ENCODE measurements around the gene FAM13C. TPM values are rescaled to one million over a fixed set of nuclear protein-coding genes. Genes with fewer than 3 reads are reported as not detected.

FAM13C gene
- total RNA-seq, 1 donor from 2014 or later: 31.8 TPM

DNA sequence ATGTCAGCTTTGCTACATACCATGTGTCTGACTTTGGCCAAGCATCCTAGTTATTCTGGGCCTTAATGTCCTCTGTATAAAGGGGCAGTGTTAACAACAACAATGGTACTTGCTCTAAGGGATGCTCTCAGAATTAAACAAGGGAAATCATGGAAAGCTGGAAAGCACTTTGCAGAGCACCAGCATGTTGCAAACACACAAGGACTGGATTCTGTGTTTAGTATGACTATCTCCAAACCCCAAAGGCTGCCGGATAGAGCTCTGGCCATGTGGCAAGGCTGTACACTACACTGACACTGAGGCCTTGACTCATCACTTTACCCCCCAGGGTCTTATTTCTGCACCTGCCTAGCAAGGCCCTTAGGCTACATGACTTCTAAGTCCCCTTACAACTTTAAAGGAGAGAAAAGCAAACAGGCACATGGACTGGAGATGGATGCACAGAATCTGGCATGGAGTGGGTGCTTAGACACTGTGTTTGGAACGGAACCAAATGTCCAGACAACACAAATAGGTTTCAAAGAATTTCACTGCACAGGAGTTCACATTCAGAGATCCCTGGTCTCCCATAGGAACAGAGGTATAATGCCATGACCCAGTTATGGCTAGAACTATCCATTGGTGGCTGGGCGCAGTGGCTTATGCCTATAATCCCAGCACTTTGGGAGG lies 74.6 kb downstream of the FAM13C start:
- Histone ChIP-seq H3K9ac (ENCODE audit: low read depth in 1 of 3, low read length in 3 of 3) (no peak overlapping the region), H3K27me3 (ENCODE audit: control insufficient read depth in 3 of 3, insufficient read depth in 3 of 3, low read length in 3 of 3) (no peaks in the 10 kb centered on the region), H3K4me3 (ENCODE audit: low read length in 3 of 3) (no peak overlapping the region), H3K9me3 (ENCODE audit: control insufficient read depth in 3 of 3, low read length in 3 of 3) (no peaks in the 10 kb centered on the region), H3K4me1 (ENCODE audit: control insufficient read depth in 3 of 3, insufficient read depth in 3 of 3, low read length in 3 of 3) (peaks cover 34% of the 10 kb centered on the region in 3 donors), H3K36me3 (ENCODE audit: control insufficient read depth in 3 of 3, insufficient read depth in 3 of 3, low read length in 3 of 3) (peaks cover 0 to 5% (median 0%) of the 10 kb centered on the region in 3 donors), H3K27ac (ENCODE audit: low read depth, low read length) (no peak overlapping the region)

DNA sequence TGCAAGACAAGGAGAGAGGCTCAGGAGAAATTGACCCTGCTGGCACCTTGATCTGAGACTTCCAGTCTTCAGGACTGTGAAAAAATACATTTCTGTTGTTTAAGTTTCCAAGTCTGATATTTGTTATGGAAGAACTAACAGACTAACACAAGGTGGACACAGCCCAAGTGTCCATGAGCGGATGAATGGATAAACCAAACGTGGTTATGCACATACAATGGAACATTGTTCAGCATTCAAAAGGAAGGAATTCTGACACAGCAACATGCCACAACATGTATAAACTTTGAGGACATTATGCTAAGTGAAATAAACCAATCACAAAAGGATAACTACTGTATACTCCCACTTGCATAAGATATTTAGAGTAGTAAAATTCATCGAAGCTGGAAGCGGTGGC lies 76.5 kb downstream of the FAM13C start:
- Histone ChIP-seq H3K4me1 (ENCODE audit: control insufficient read depth in 3 of 3, insufficient read depth in 3 of 3, low read length in 3 of 3) (peaks cover 34% of the 10 kb centered on the region in 3 donors), H3K36me3 (ENCODE audit: control insufficient read depth in 3 of 3, insufficient read depth in 3 of 3, low read length in 3 of 3) (peaks cover 0 to 5% (median 2%) of the 10 kb centered on the region in 3 donors), H3K27ac (ENCODE audit: low read depth, low read length) (no peak overlapping the region)

DNA sequence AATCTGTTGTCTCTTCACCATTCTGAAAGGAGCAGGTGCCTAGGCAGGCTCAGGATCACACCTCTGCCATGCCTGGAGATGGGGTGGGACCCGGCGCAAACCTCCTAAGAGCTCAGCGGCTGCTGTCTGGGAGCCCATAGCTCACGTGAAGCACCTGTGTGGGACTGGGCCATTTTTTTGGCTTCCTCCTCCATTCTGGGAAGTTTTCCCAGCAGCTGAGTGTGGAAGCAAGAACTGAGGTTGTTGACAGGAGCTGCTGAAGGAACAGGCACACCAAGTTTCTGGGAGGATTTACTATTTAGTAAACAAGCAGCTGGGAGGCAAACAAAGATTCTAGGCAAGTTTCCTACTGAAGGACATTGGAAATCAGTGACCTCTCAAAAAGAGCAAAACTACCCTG lies 77.3 kb downstream of the FAM13C start:
- H3K27me3 ChIP-seq (ENCODE audit: control insufficient read depth in 3 of 3, insufficient read depth in 3 of 3, low read length in 3 of 3): no peaks in the 10 kb centered on the region
- H3K4me1 ChIP-seq (ENCODE audit: control insufficient read depth in 3 of 3, insufficient read depth in 3 of 3, low read length in 3 of 3): peaks cover 37 to 40% (median 37%) of the 10 kb centered on the region in 3 donors
- peak overlapping the region in 1 of 3 donors; percentile 48 for H3K4me3 ChIP-seq (ENCODE audit: low read length in 3 of 3)
- no peaks in the 10 kb centered on the region for H3K9me3 ChIP-seq (ENCODE audit: control insufficient read depth in 3 of 3, low read length in 3 of 3)
- H3K9ac ChIP-seq (ENCODE audit: low read depth in 1 of 3, low read length in 3 of 3): no peak overlapping the region
- H3K27ac ChIP-seq (ENCODE audit: low read depth, low read length): peak overlapping the region; percentile 46
- peaks cover 0 to 5% (median 2%) of the 10 kb centered on the region in 3 donors for H3K36me3 ChIP-seq (ENCODE audit: control insufficient read depth in 3 of 3, insufficient read depth in 3 of 3, low read length in 3 of 3)

More for the DNA sequence above, 76.5 kb downstream of the FAM13C start:
- Histone ChIP-seq H3K4me3 (ENCODE audit: low read length in 3 of 3) (no peak overlapping the region), H3K9ac (ENCODE audit: low read depth in 1 of 3, low read length in 3 of 3) (no peak overlapping the region), H3K27me3 (ENCODE audit: control insufficient read depth in 3 of 3, insufficient read depth in 3 of 3, low read length in 3 of 3) (no peaks in the 10 kb centered on the region), H3K9me3 (ENCODE audit: control insufficient read depth in 3 of 3, low read length in 3 of 3) (no peaks in the 10 kb centered on the region)

DNA sequence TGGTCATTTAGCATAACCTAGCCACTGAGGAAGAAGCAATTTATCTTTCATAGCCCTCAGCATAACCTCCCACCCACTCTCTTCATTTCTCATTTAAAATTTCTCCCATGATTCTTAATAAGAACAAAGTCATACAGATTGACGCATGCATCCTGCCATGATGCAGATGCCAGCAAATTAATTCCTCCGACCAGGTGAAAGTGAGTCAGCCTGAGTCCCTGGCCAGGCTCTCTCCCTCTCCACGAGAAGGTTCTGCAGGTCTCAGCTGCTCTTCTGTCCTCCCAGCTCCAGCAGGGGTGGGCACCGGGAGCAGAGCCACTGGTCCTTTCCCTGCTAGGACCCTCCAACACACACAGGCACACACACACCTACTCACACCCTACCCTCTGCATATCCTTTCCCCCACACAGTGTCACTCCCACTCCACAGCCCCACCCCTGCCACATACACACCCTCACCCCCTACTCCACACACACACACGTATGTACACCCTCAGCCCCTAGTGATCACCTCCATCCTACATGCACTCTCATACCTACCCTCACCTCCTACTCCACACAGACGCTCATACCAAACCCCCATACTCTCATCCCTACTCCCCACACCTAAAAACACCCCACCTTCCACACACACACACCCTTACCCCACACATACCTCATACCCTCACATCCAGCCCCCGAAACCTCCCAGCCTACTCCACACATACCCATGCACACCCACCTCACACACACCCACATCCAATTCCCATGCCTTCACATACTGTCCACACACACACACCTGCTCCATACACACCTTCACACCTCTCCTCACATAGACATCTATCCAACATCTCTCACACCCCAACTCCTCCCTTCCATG lies 78.0 kb downstream of the FAM13C start:
- Histone ChIP-seq H3K27ac (ENCODE audit: low read depth, low read length) (peak overlapping the region; percentile 46), H3K36me3 (ENCODE audit: control insufficient read depth in 3 of 3, insufficient read depth in 3 of 3, low read length in 3 of 3) (peaks cover 0 to 5% (median 2%) of the 10 kb centered on the region in 3 donors), H3K4me3 (ENCODE audit: low read length in 3 of 3) (peak overlapping the region in 2 of 3 donors; percentile 24 to 48), H3K27me3 (ENCODE audit: control insufficient read depth in 3 of 3, insufficient read depth in 3 of 3, low read length in 3 of 3) (no peaks in the 10 kb centered on the region), H3K9ac (ENCODE audit: low read depth in 1 of 3, low read length in 3 of 3) (peak overlapping the region in 1 of 3 donors; percentile 52), H3K9me3 (ENCODE audit: control insufficient read depth in 3 of 3, low read length in 3 of 3) (no peaks in the 10 kb centered on the region), H3K4me1 (ENCODE audit: control insufficient read depth in 3 of 3, insufficient read depth in 3 of 3, low read length in 3 of 3) (peaks cover 42 to 47% (median 44%) of the 10 kb centered on the region in 3 donors)

DNA sequence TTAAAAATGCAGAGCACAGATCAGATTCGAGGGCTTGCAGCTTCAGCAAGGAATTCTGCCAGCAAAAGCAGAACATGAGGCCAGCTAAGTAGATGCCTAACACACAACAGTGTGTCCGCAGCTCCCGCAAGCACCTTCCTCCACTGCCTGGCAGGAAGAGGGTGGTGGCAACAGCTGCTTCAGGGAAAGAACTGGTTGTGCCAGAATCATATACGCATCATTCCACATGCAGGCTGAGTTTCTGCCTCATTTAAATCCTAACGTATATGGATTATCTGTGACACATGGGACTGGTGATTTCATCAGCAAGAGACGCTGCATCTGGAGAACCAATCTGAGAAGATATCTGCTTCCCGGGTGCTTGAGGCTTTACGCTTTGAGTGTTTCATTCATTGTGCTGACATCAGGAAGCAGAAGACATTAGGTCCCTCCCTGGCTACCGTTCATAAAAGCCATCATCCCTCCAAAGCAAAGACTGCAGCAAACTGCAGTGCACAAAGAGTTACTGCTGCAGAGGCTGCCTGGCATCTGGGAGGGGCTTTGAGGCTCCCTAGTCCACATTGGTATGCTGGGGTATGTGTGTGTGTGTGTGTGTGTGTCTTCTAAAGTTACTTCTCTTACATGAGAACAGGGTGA lies 78.8 kb downstream of the FAM13C start:
- Histone ChIP-seq H3K9ac (ENCODE audit: low read depth in 1 of 3, low read length in 3 of 3) (peak overlapping the region in 2 of 3 donors; percentile 10 to 52), H3K27ac (ENCODE audit: low read depth, low read length) (peak overlapping the region; percentile 46), H3K36me3 (ENCODE audit: control insufficient read depth in 3 of 3, insufficient read depth in 3 of 3, low read length in 3 of 3) (peaks cover 0 to 5% (median 2%) of the 10 kb centered on the region in 3 donors), H3K4me1 (ENCODE audit: control insufficient read depth in 3 of 3, insufficient read depth in 3 of 3, low read length in 3 of 3) (peaks cover 42 to 48% (median 44%) of the 10 kb centered on the region in 3 donors), H3K9me3 (ENCODE audit: control insufficient read depth in 3 of 3, low read length in 3 of 3) (no peaks in the 10 kb centered on the region), H3K4me3 (ENCODE audit: low read length in 3 of 3) (peak overlapping the region; percentile 2 to 48 (median 24)), H3K27me3 (ENCODE audit: control insufficient read depth in 3 of 3, insufficient read depth in 3 of 3, low read length in 3 of 3) (no peaks in the 10 kb centered on the region)

DNA sequence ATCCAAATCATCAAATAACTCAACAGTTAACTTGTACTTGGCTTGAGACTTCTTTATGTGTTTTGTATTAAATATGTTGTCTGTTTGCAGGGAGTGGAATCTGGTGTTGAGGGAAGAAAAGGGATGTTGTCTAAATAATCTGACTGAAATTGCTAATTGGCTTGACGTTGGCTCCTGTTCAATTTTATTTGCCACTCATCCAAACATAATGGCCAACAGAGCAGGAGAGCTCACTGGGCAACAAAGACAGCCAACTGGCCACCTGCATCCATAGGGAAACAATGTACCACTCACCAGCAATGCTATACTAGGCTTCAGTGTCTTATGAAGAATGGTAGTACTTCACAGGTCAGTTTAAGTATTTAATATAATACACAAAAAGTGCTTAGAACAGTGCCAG lies 80.5 kb downstream of the FAM13C start:
- H3K9ac ChIP-seq (ENCODE audit: low read depth in 1 of 3, low read length in 3 of 3): no peak overlapping the region
- no peaks in the 10 kb centered on the region for H3K9me3 ChIP-seq (ENCODE audit: control insufficient read depth in 3 of 3, low read length in 3 of 3)
- peak overlapping the region in 1 of 3 donors; percentile 41 for H3K4me3 ChIP-seq (ENCODE audit: low read length in 3 of 3)
- H3K4me1 ChIP-seq (ENCODE audit: control insufficient read depth in 3 of 3, insufficient read depth in 3 of 3, low read length in 3 of 3): peaks cover 40 to 52% (median 42%) of the 10 kb centered on the region in 3 donors
- H3K27me3 ChIP-seq (ENCODE audit: control insufficient read depth in 3 of 3, insufficient read depth in 3 of 3, low read length in 3 of 3): no peaks in the 10 kb centered on the region
- peaks cover 0 to 5% (median 2%) of the 10 kb centered on the region in 3 donors for H3K36me3 ChIP-seq (ENCODE audit: control insufficient read depth in 3 of 3, insufficient read depth in 3 of 3, low read length in 3 of 3)
- H3K27ac ChIP-seq (ENCODE audit: low read depth, low read length): no peak overlapping the region

DNA sequence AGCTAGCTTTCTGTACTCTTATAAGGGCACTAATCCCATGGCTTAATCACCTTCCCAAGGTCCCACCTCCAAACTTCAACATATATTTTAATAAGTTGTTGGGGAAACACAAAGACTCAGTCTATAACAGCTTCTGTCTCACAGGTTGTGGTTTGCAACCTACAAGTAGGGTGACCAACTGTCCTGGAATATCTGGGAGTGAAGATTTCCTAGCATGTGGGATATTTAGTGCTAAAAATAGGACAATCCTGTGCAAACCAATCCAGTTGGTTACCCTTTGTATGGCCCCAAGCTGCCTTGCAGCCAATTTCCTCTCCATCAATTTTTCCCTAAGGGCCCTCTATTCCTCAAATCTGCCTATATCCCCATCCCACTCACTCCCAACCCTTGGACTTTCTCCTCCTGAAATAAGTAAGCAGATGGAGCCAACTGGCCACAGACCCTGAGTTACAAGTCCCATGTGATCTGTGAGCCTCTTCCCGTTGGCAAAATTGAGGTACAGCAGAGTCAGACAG lies 82.3 kb downstream of the FAM13C start:
- Histone ChIP-seq H3K9me3 (ENCODE audit: control insufficient read depth in 3 of 3, low read length in 3 of 3) (no peaks in the 10 kb centered on the region), H3K27ac (ENCODE audit: low read depth, low read length) (peak overlapping the region; percentile 58), H3K27me3 (ENCODE audit: control insufficient read depth in 3 of 3, insufficient read depth in 3 of 3, low read length in 3 of 3) (no peaks in the 10 kb centered on the region), H3K4me1 (ENCODE audit: control insufficient read depth in 3 of 3, insufficient read depth in 3 of 3, low read length in 3 of 3) (peaks cover 30 to 41% (median 30%) of the 10 kb centered on the region in 3 donors), H3K36me3 (ENCODE audit: control insufficient read depth in 3 of 3, insufficient read depth in 3 of 3, low read length in 3 of 3) (peaks cover 0 to 5% (median 2%) of the 10 kb centered on the region in 3 donors), H3K4me3 (ENCODE audit: low read length in 3 of 3) (no peak overlapping the region), H3K9ac (ENCODE audit: low read depth in 1 of 3, low read length in 3 of 3) (no peak overlapping the region)

DNA sequence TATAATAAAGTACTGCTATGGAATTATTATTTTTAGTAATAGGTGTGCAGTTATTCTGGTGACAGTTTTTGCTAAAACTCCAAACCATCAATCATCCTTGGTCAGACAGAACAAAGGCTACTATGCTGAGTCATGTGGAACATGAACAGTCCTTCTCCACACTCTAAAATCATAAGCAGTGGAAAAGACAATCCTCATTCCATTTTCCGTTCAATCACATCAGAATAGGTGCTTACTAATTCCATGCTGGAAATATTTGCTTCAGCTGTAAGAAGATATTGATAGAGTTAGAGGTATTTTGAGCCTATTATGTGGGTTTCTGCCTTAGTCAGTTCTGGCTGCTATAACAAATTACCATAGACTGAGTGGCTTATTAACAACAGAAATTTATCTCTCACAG lies 82.9 kb downstream of the FAM13C start:
- Histone ChIP-seq H3K27me3 (ENCODE audit: control insufficient read depth in 3 of 3, insufficient read depth in 3 of 3, low read length in 3 of 3) (no peaks in the 10 kb centered on the region), H3K9ac (ENCODE audit: low read depth in 1 of 3, low read length in 3 of 3) (no peak overlapping the region), H3K9me3 (ENCODE audit: control insufficient read depth in 3 of 3, low read length in 3 of 3) (no peaks in the 10 kb centered on the region), H3K27ac (ENCODE audit: low read depth, low read length) (peak overlapping the region; percentile 58), H3K4me1 (ENCODE audit: control insufficient read depth in 3 of 3, insufficient read depth in 3 of 3, low read length in 3 of 3) (peaks cover 24 to 35% (median 25%) of the 10 kb centered on the region in 3 donors), H3K36me3 (ENCODE audit: control insufficient read depth in 3 of 3, insufficient read depth in 3 of 3, low read length in 3 of 3) (peaks cover 0 to 5% (median 2%) of the 10 kb centered on the region in 3 donors), H3K4me3 (ENCODE audit: low read length in 3 of 3) (no peak overlapping the region)

DNA sequence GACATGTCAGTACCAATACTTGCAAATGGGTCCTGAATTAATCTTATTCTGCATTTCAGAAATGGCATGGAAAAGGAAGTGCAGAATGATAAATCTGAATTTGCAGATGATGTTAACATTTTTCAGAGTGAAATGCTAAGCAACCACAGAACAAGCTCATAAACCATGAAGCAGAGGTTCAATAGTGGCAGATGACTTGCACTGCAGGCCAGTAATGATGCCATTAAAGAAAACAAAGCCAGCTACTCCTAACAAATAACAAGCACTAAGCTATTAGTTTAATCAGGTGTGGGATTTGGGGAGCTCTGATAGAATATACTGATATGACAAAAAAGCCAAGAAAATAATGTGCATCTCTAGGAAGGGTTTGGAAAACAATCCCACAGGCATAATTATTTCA lies 85.4 kb downstream of the FAM13C start:
- H3K4me3 ChIP-seq (ENCODE audit: low read length in 3 of 3): no peak overlapping the region
- no peak overlapping the region for H3K9ac ChIP-seq (ENCODE audit: low read depth in 1 of 3, low read length in 3 of 3)
- H3K27ac ChIP-seq (ENCODE audit: low read depth, low read length): no peak overlapping the region
- peaks cover 0 to 1% (median 0%) of the 10 kb centered on the region in 3 donors for H3K36me3 ChIP-seq (ENCODE audit: control insufficient read depth in 3 of 3, insufficient read depth in 3 of 3, low read length in 3 of 3)
- H3K27me3 ChIP-seq (ENCODE audit: control insufficient read depth in 3 of 3, insufficient read depth in 3 of 3, low read length in 3 of 3): no peaks in the 10 kb centered on the region
- H3K9me3 ChIP-seq (ENCODE audit: control insufficient read depth in 3 of 3, low read length in 3 of 3): no peaks in the 10 kb centered on the region
- peaks cover 16 to 36% (median 21%) of the 10 kb centered on the region in 3 donors for H3K4me1 ChIP-seq (ENCODE audit: control insufficient read depth in 3 of 3, insufficient read depth in 3 of 3, low read length in 3 of 3)
